ENCODE results near the gene NEK7. TPM values are rescaled to one million over a fixed set of nuclear protein-coding genes. Genes with fewer than 3 reads are reported as not detected.
A peak's percentile ranks its signal among the peaks of the same experiment; 100 is the strongest.

The NEK7 gene
- total RNA-seq, 1 experiment from 2014 or later: 15.6 TPM

- in situ Hi-C loops (cut with HindIII; ENCODE audit: low sequenced_read_pairs): no loop called here
These were observed 21.4 kb upstream of the NEK7 start for GRCh38 chr1:198135366-198135765.

GRCh38 chr1:198141668-198142351, 15.0 kb upstream of the NEK7 start:
- no peak for DNase-seq (ENCODE audit: low spot score)
- in situ Hi-C loops (cut with HindIII; ENCODE audit: low sequenced_read_pairs): no loop called here

More at GRCh38 chr1:198135366-198135765, 21.4 kb upstream of the NEK7 start:
- no peak for DNase-seq (ENCODE audit: low spot score)

- in situ Hi-C loops (cut with HindIII; ENCODE audit: low sequenced_read_pairs): no loop called here
- DNase-seq (ENCODE audit: low spot score): no peak
These were observed 13.0 kb upstream of the NEK7 start for GRCh38 chr1:198143797-198144196.

GRCh38 chr1:198147216-198147615, 9.6 kb upstream of the NEK7 start:
- DNase-seq (ENCODE audit: low spot score): no peak
- in situ Hi-C loops (cut with HindIII; ENCODE audit: low sequenced_read_pairs): no loop called here

GRCh38 chr1:198150369-198150768, 6.4 kb upstream of the NEK7 start:
- in situ Hi-C loops (cut with HindIII; ENCODE audit: low sequenced_read_pairs): no loop called here
- no peak for DNase-seq (ENCODE audit: low spot score)

- in situ Hi-C loops (cut with HindIII; ENCODE audit: low sequenced_read_pairs): no loop called here
These were observed 5.1 kb upstream of the NEK7 start for GRCh38 chr1:198151688-198152087.

GRCh38 chr1:198153103-198153502, 3.7 kb upstream of the NEK7 start:
- in situ Hi-C loops (cut with HindIII; ENCODE audit: low sequenced_read_pairs): no loop called here
- DNase-seq (ENCODE audit: low spot score): peak; percentile 6

More at GRCh38 chr1:198151688-198152087, 5.1 kb upstream of the NEK7 start:
- DNase-seq (ENCODE audit: low spot score): no peak

GRCh38 chr1:198153804-198154203, 3.0 kb upstream of the NEK7 start:
- DNase-seq (ENCODE audit: low spot score): no peak
- in situ Hi-C loops (cut with HindIII; ENCODE audit: low sequenced_read_pairs): no loop called here

GRCh38 chr1:198155253-198155652, 1.5 kb upstream of the NEK7 start:
- in situ Hi-C loops (cut with HindIII; ENCODE audit: low sequenced_read_pairs): no loop called here
- no peak for DNase-seq (ENCODE audit: low spot score)

GRCh38 chr1:198156111-198156744, 570 bp upstream of the NEK7 start:
- in situ Hi-C loops (cut with HindIII; ENCODE audit: low sequenced_read_pairs): no loop called here
- DNase-seq (ENCODE audit: low spot score): peak; percentile 26

GRCh38 chr1:198157241-198157846, 546 bp downstream of the NEK7 start:
- DNase-seq (ENCODE audit: low spot score): peak; percentile 82
- in situ Hi-C loops (cut with HindIII; ENCODE audit: low sequenced_read_pairs): no loop called here

- in situ Hi-C loops (cut with HindIII; ENCODE audit: low sequenced_read_pairs): no loop called here
- peak; percentile 26 for DNase-seq (ENCODE audit: low spot score)
These were observed 1.3 kb downstream of the NEK7 start for GRCh38 chr1:198157847-198158725.

GRCh38 chr1:198158735-198159589, 2.2 kb downstream of the NEK7 start:
- DNase-seq (ENCODE audit: low spot score): peak; percentile 83
- in situ Hi-C loops (cut with HindIII; ENCODE audit: low sequenced_read_pairs): no loop called here

- in situ Hi-C loops (cut with HindIII; ENCODE audit: low sequenced_read_pairs): no loop called here
These were observed 3.4 kb downstream of the NEK7 start for GRCh38 chr1:198160222-198160621.

GRCh38 chr1:198160946-198161614, 4.3 kb downstream of the NEK7 start:
- no peak for DNase-seq (ENCODE audit: low spot score)
- in situ Hi-C loops (cut with HindIII; ENCODE audit: low sequenced_read_pairs): no loop called here

More at GRCh38 chr1:198160222-198160621, 3.4 kb downstream of the NEK7 start:
- no peak for DNase-seq (ENCODE audit: low spot score)

GRCh38 chr1:198161718-198162090, 4.9 kb downstream of the NEK7 start:
- DNase-seq (ENCODE audit: low spot score): no peak
- in situ Hi-C loops (cut with HindIII; ENCODE audit: low sequenced_read_pairs): no loop called here

- no peak for DNase-seq (ENCODE audit: low spot score)
- in situ Hi-C loops (cut with HindIII; ENCODE audit: low sequenced_read_pairs): no loop called here
These were observed 5.4 kb downstream of the NEK7 start for GRCh38 chr1:198162091-198162767.
